Panc1 (cell line): ENCODE results near the gene CDK14.

ENCODE experiments used
- TCF7L2 ChIP-seq: IDR thresholded peaks from 2 replicates; pipeline ENCODE4 v1.6.1; 2011; ENCODE audit warnings: mild to moderate bottlenecking, low read depth, low read length, inconsistent platforms
- TF ChIP-seq, protein P1 (sequence below): fragments of 450-650 bp; IDR thresholded peaks from 2 replicates; pipeline ENCODE4 v1.5.1; 2017; ENCODE audit warnings: mild to moderate bottlenecking

- TF ChIP-seq, protein P1, sequence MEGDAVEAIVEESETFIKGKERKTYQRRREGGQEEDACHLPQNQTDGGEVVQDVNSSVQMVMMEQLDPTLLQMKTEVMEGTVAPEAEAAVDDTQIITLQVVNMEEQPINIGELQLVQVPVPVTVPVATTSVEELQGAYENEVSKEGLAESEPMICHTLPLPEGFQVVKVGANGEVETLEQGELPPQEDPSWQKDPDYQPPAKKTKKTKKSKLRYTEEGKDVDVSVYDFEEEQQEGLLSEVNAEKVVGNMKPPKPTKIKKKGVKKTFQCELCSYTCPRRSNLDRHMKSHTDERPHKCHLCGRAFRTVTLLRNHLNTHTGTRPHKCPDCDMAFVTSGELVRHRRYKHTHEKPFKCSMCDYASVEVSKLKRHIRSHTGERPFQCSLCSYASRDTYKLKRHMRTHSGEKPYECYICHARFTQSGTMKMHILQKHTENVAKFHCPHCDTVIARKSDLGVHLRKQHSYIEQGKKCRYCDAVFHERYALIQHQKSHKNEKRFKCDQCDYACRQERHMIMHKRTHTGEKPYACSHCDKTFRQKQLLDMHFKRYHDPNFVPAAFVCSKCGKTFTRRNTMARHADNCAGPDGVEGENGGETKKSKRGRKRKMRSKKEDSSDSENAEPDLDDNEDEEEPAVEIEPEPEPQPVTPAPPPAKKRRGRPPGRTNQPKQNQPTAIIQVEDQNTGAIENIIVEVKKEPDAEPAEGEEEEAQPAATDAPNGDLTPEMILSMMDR, result no peak
- no peak for TF ChIP-seq TCF7L2
Observed at GRCh38 chr7:90876701-90877100, 280.6 kb downstream of the CDK14 start.
